ENCODE results near the gene SLC16A12.
"Not testable (repeated sequence)": the region's sequence is repeated elsewhere in the genome, so short reads cannot be mapped to it uniquely, and the experiment has no call there.

The SLC16A12 gene

GRCh38 chr10:89391907-89392756 lies 143.3 kb downstream of the SLC16A12 start, which contains the start of gene IFIT1:
IFIT1 (plus strand) TSS chr10:89392623; CDS start chr10:89392713, 90 bp downstream.
- H3K4me3 ChIP-seq (ENCODE audit: low read depth, low read length, poor library complexity, severe bottlenecking) = peak within 1 kb of the TSS; percentile 10
- H3K9ac ChIP-seq (ENCODE audit: low read length) = no peak within 1 kb of the TSS
- no peaks in the 10 kb centered on the region for H3K9me2 ChIP-seq (ENCODE audit: low read depth, low read length)
- H2AFZ ChIP-seq (ENCODE audit: low read length) = no peak within 1 kb of the TSS
- no peaks in the 10 kb centered on the region for H3K4me1 ChIP-seq (ENCODE audit: insufficient read depth, low read length, severe bottlenecking)
- H3K27me3 ChIP-seq (ENCODE audit: insufficient read depth, low read length) = no peaks in the 10 kb centered on the region
- H4K20me1 ChIP-seq (ENCODE audit: insufficient read depth, low read length) = no peaks in the 10 kb centered on the region
- H3K79me2 ChIP-seq (ENCODE audit: insufficient read depth, low read length) = no peaks in the 10 kb centered on the region
- H3K27ac ChIP-seq (ENCODE audit: low read depth, low read length, poor library complexity, severe bottlenecking) = no peak within 1 kb of the TSS
- H3K4me2 ChIP-seq (ENCODE audit: low read length) = peak within 1 kb of the TSS; percentile 41
- no peak for TF ChIP-seq CTCF (IDR thresholded peaks at IDR 0.05; ENCODE audit: low read length)
- no peak for TF ChIP-seq EZH2 (IDR thresholded peaks at IDR 0.05; ENCODE audit: borderline replicate concordance, low read length)
- no peaks in the 10 kb centered on the region for H3K36me3 ChIP-seq (ENCODE audit: insufficient read depth, low read length)
- H3K9me3 ChIP-seq (ENCODE audit: low read length) = no peaks in the 10 kb centered on the region
- H3F3A ChIP-seq (ENCODE audit: insufficient read depth, low read length) = no peaks in the 10 kb centered on the region

GRCh38 chr10:89391226-89391576 lies 144.2 kb downstream of the SLC16A12 start:
- not testable (repeated sequence) for H3F3A ChIP-seq (ENCODE audit: insufficient read depth, low read length); H3K4me1 ChIP-seq (ENCODE audit: insufficient read depth, low read length, severe bottlenecking); H3K36me3 ChIP-seq (ENCODE audit: insufficient read depth, low read length); H4K20me1 ChIP-seq (ENCODE audit: insufficient read depth, low read length); H3K27me3 ChIP-seq (ENCODE audit: insufficient read depth, low read length); H3K4me3 ChIP-seq (ENCODE audit: low read depth, low read length, poor library complexity, severe bottlenecking); H3K79me2 ChIP-seq (ENCODE audit: insufficient read depth, low read length); H3K27ac ChIP-seq (ENCODE audit: low read depth, low read length, poor library complexity, severe bottlenecking); H3K9me2 ChIP-seq (ENCODE audit: low read depth, low read length); H3K9ac ChIP-seq (ENCODE audit: low read length); H2AFZ ChIP-seq (ENCODE audit: low read length); H3K4me2 ChIP-seq (ENCODE audit: low read length); H3K9me3 ChIP-seq (ENCODE audit: low read length)

GRCh38 chr10:89390476-89391225 lies 144.7 kb downstream of the SLC16A12 start:
- Histone ChIP-seq H3K9me2 (ENCODE audit: low read depth, low read length) (no peaks in the 10 kb centered on the region), H3K4me1 (ENCODE audit: insufficient read depth, low read length, severe bottlenecking) (no peaks in the 10 kb centered on the region), H3K36me3 (ENCODE audit: insufficient read depth, low read length) (no peaks in the 10 kb centered on the region), H2AFZ (ENCODE audit: low read length) (no peak overlapping the region), H3K27me3 (ENCODE audit: insufficient read depth, low read length) (no peaks in the 10 kb centered on the region), H3K9me3 (ENCODE audit: low read length) (no peaks in the 10 kb centered on the region), H3K9ac (ENCODE audit: low read length) (no peak overlapping the region), H4K20me1 (ENCODE audit: insufficient read depth, low read length) (no peaks in the 10 kb centered on the region), H3K4me3 (ENCODE audit: low read depth, low read length, poor library complexity, severe bottlenecking) (no peak overlapping the region), H3K4me2 (ENCODE audit: low read length) (no peak overlapping the region), H3F3A (ENCODE audit: insufficient read depth, low read length) (no peaks in the 10 kb centered on the region), H3K27ac (ENCODE audit: low read depth, low read length, poor library complexity, severe bottlenecking) (no peak overlapping the region), H3K79me2 (ENCODE audit: insufficient read depth, low read length) (no peaks in the 10 kb centered on the region)
- TF ChIP-seq EZH2 (IDR thresholded peaks at IDR 0.05; ENCODE audit: borderline replicate concordance, low read length) (no peak), CTCF (IDR thresholded peaks at IDR 0.05; ENCODE audit: low read length) (no peak)

Measured in OCI-LY1 (cell line).